Measurements from ENCODE around the gene ISCU. TPM values are rescaled to one million over a fixed set of nuclear protein-coding genes. Genes with fewer than 3 reads are reported as not detected.

Gene ISCU
- total RNA-seq, 1 donor from 2014 or later = 136 TPM

- TF ChIP-seq CTCF (IDR thresholded peaks at IDR 0.05) = no peak
- no peak overlapping the region for H3K4me3 ChIP-seq
- peaks cover 6 to 10% of the 10 kb centered on the region in 2 donors for H3K4me1 ChIP-seq
- no peaks in the 10 kb centered on the region for H3K27me3 ChIP-seq
- intact Hi-C loops (cut with DNase I) = loop anchor here (5.0 to 10.0 kb wide), 5 partner anchors 172 to 1058 kb away; partner anchors contain the start of genes MMAB, MVK, PWP1 and SSH1
- no peaks in the 10 kb centered on the region for H3K9me3 ChIP-seq
- DNase-seq (ENCODE audit: low spot score in 2 of 2) = peak in 1 of 2 donors; percentile 60
- peaks cover 27 to 37% of the 10 kb centered on the region in 2 donors for H3K36me3 ChIP-seq
- peak overlapping the region in 1 of 2 donors; percentile 76 for H3K27ac ChIP-seq
Observed at GRCh38 chr12:108516511-108517275, 45.7 kb upstream of the ISCU start.

GRCh38 chr12:108517288-108518100 is 44.9 kb upstream of the ISCU start:
- Histone ChIP-seq H3K27me3 (no peaks in the 10 kb centered on the region), H3K36me3 (peaks cover 30 to 45% of the 10 kb centered on the region in 2 donors), H3K9me3 (no peaks in the 10 kb centered on the region), H3K4me3 (no peak overlapping the region), H3K27ac (no peak overlapping the region), H3K4me1 (peaks cover 6 to 10% of the 10 kb centered on the region in 2 donors)
- DNase-seq (ENCODE audit: low spot score in 2 of 2) = peak in 1 of 2 donors; percentile 61
- intact Hi-C loops (cut with DNase I) = loop anchor here (5.0 to 10.0 kb wide), 5 partner anchors 173 to 1057 kb away; partner anchors contain the start of genes MMAB, MVK, PWP1 and SSH1
- no peak for TF ChIP-seq CTCF (IDR thresholded peaks at IDR 0.05)

GRCh38 chr12:108518101-108518715 is 44.2 kb upstream of the ISCU start:
- TF ChIP-seq CTCF (IDR thresholded peaks at IDR 0.05) = no peak
- H3K27ac ChIP-seq = no peak overlapping the region
- no peaks in the 10 kb centered on the region for H3K27me3 ChIP-seq
- DNase-seq (ENCODE audit: low spot score in 2 of 2) = peak in 1 of 2 donors; percentile 55
- H3K4me1 ChIP-seq = peaks cover 6 to 10% of the 10 kb centered on the region in 2 donors
- H3K4me3 ChIP-seq = no peak overlapping the region
- H3K36me3 ChIP-seq = peaks cover 37 to 52% of the 10 kb centered on the region in 2 donors
- H3K9me3 ChIP-seq = no peaks in the 10 kb centered on the region
- intact Hi-C loops (cut with DNase I) = loop anchor here (5.0 to 10.0 kb wide), 5 partner anchors 173 to 1057 kb away; partner anchors contain the start of genes MMAB, MVK, PWP1 and SSH1

- Histone ChIP-seq H3K27me3 (no peaks in the 10 kb centered on the region), H3K27ac (no peak overlapping the region), H3K4me3 (no peak overlapping the region), H3K36me3 (peaks cover 44 to 59% of the 10 kb centered on the region in 2 donors), H3K9me3 (no peaks in the 10 kb centered on the region), H3K4me1 (peaks cover 6 to 10% of the 10 kb centered on the region in 2 donors)
- no peak for TF ChIP-seq CTCF (IDR thresholded peaks at IDR 0.05)
- DNase-seq (ENCODE audit: low spot score in 2 of 2) = peak in 1 of 2 donors; percentile 58
- intact Hi-C loops (cut with DNase I) = loop anchor here (5.0 to 10.0 kb wide), 5 partner anchors 174 to 1056 kb away; partner anchors contain the start of genes MMAB, MVK, PWP1 and SSH1
Observed at GRCh38 chr12:108518716-108519496, 43.5 kb upstream of the ISCU start.
